Frontal cortex (tissue), 4 donors: ENCODE results near the gene HEPHL1. TPM values are rescaled to one million over a fixed set of nuclear protein-coding genes. Genes with fewer than 3 reads are reported as not detected.
A peak's percentile ranks its signal among the peaks of the same experiment; 100 is the strongest.
"Not testable (repeated sequence)": the region's sequence is repeated elsewhere in the genome, so short reads cannot be mapped to it uniquely, and the experiment has no call there.

Experiments
- DNase-seq, 2 donors: peaks; one replicate each; pipeline ENCODE4 v3.0.0; 2012; ENCODE audit warnings: low spot score in 2 of 2
- FAIRE-seq: peaks from 2 replicates; lab custom pipeline; 2012; peaks lifted over from hg19 to GRCh38; lab: Jason Lieb, UNC
- small RNA-seq: library from RNA; depleted of rRNA; stranded (forward); fragments of <200 nt; gene quantifications from one replicate; pipeline ENCODE3, GENCODE V24; 2014
- total RNA-seq: library from RNA; depleted of rRNA; stranded (reverse); fragments of >200 nt; gene quantifications from one replicate; pipeline ENCODE4 v1.2.3, GENCODE V29; 2014
- donor health status: control.
- donor health status: control.
- donor health status: control.

HEPHL1 gene
- total RNA-seq, 1 donor from 2014 or later = not detected

- FAIRE-seq (no peak), DNase-seq (no peak)
These were observed 123.1 kb downstream of the HEPHL1 start for GRCh38 chr11:94144216-94144615.

GRCh38 chr11:94144664-94145063 is 123.5 kb downstream of the HEPHL1 start:
- DNase-seq (no peak), FAIRE-seq (no peak)

GRCh38 chr11:94145431-94145830 is 124.3 kb downstream of the HEPHL1 start:
- FAIRE-seq (no peak), DNase-seq (no peak)

GRCh38 chr11:94145916-94146315 is 124.8 kb downstream of the HEPHL1 start:
- no peak for FAIRE-seq
- no peak for DNase-seq

- DNase-seq = no peak
- FAIRE-seq = no peak
These were observed 126.3 kb downstream of the HEPHL1 start for GRCh38 chr11:94147433-94147845.

GRCh38 chr11:94148189-94148588 is 127.0 kb downstream of the HEPHL1 start:
- no peak for FAIRE-seq
- DNase-seq = no peak

GRCh38 chr11:94149431-94150017 is 128.4 kb downstream of the HEPHL1 start:
- no peak for FAIRE-seq
- DNase-seq = no peak

GRCh38 chr11:94150056-94150455 is 128.9 kb downstream of the HEPHL1 start:
- FAIRE-seq = no peak
- no peak for DNase-seq

- no peak for DNase-seq
- FAIRE-seq = no peak
These were observed 129.8 kb downstream of the HEPHL1 start for GRCh38 chr11:94150704-94151685.

GRCh38 chr11:94151903-94152677 is 130.9 kb downstream of the HEPHL1 start:
- no peak for FAIRE-seq
- DNase-seq = peak in 1 of 2 donors; percentile 29

GRCh38 chr11:94152678-94153065 is 131.5 kb downstream of the HEPHL1 start:
- no peak for FAIRE-seq
- DNase-seq = no peak

GRCh38 chr11:94153320-94153719 is 132.2 kb downstream of the HEPHL1 start:
- FAIRE-seq = no peak
- no peak for DNase-seq

GRCh38 chr11:94154095-94154856 is 133.1 kb downstream of the HEPHL1 start:
- no peak for DNase-seq
- FAIRE-seq = no peak

GRCh38 chr11:94157339-94157738 is 136.2 kb downstream of the HEPHL1 start:
- DNase-seq, FAIRE-seq: not testable (repeated sequence)

Small RNA genes within 50 kb of the gene (small RNA-seq; reads per million reads assigned to genes)
- not detected for gene AP002795.1

Other genes with a start within 250 kb of the HEPHL1 start
- gene MED17, start 237.1 kb upstream of the HEPHL1 start, total RNA-seq = 71.3 TPM
- 1.2 TPM for gene VSTM5, start 170.7 kb upstream of the HEPHL1 start, total RNA-seq
- gene PANX1, start 107.5 kb downstream of the HEPHL1 start, total RNA-seq = 192 TPM